ENCODE data around the gene IFNAR1. TPM values are rescaled to one million over a fixed set of nuclear protein-coding genes. Genes with fewer than 3 reads are reported as not detected.

IFNAR1 gene
- total RNA-seq, 1 experiment from 2014 or later: 20.5 TPM

GRCh38 chr21:33296156-33296555 lies 28.6 kb upstream of the IFNAR1 start:
- H3K27me3 ChIP-seq (ENCODE audit: insufficient read depth, low read length): no peaks in the 10 kb centered on the region
- H3K4me3 ChIP-seq (replicated peaks in 1 of 2; ENCODE audit: low read depth in 1 of 2, low read length in 2 of 2): no peak overlapping the region
- no TSS peak for BruUV-seq (replicated peaks)
- H2AFZ ChIP-seq (ENCODE audit: low read depth, low read length, poor library complexity, severe bottlenecking): no peak overlapping the region
- H3K4me2 ChIP-seq (ENCODE audit: low read length): no peak overlapping the region
- POLR2A ChIA-PET: no interaction called here
- H3K27ac ChIP-seq (ENCODE audit: low read depth, low read length): no peak overlapping the region
- intact Hi-C loops (cut with micrococcal nuclease): no loop called here
- CTCF ChIA-PET: no interaction called here
- no peaks in the 10 kb centered on the region for H4K20me1 ChIP-seq (ENCODE audit: insufficient read depth)
- H3K4me1 ChIP-seq (ENCODE audit: control insufficient read depth in 1 of 2, insufficient read depth in 2 of 2, low read length in 2 of 2): peaks cover 0 to 8% of the 10 kb centered on the region in 2 experiments; a peak in 1 of 4 replicates
- DNase-seq (ENCODE audit: low read depth, low spot score) (no peak), ATAC-seq (no peak)
- no peaks in the 10 kb centered on the region for H3K79me2 ChIP-seq (ENCODE audit: insufficient read depth, low read length)
- H3K9me2 ChIP-seq (ENCODE audit: insufficient read depth): no peaks in the 10 kb centered on the region
- TF ChIP-seq ZNF274 (IDR thresholded peaks at IDR 0.05; ENCODE audit: low read depth, low read length): no peak
- no peaks in the 10 kb centered on the region for H3K9me3 ChIP-seq (ENCODE audit: control insufficient read depth in 1 of 2, insufficient read depth in 1 of 2, low read depth in 1 of 2, low read length in 2 of 2)
- H3K36me3 ChIP-seq (ENCODE audit: control insufficient read depth in 1 of 2, insufficient read depth in 2 of 2, low read length in 2 of 2): no peaks in the 10 kb centered on the region
- RAD21 ChIA-PET (ENCODE audit: low non-redundant PET in 1 of 2, low total read pairs in 2 of 2, uncharacterized antibody in 2 of 2, unreplicated experiment in 2 of 2): no interaction called here
- no peak overlapping the region for H3K9ac ChIP-seq (ENCODE audit: low read length)

DNA sequence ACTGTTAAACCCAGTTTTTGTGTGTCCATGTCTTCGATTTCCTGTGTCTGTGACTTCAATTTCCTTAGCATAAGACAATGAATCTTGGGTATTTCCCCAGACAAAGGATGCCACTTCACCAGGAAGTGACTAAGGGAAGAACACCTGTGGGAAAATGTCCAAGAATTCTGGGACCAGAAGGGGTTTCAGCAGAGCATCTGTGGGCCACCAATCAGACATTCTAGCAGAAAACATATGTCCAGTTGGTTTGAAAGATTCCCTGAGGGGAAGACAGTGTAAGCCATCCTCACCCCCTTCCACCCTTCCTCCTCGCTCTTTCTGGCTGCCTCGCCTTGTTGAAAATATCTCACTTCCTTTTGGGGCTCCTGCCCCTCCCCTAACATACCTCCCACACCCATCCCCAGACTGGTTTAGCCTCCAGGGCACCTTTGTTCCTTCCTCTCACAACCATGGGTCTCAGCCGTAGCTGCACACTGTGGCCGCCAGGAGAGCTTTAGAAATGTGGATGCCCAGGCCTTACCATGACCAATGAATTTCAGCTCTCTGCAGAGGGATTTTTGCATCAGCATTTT lies 25.5 kb upstream of the IFNAR1 start:
- intact Hi-C loops (cut with micrococcal nuclease): no loop called here
- H3K36me3 ChIP-seq (ENCODE audit: control insufficient read depth in 1 of 2, insufficient read depth in 2 of 2, low read length in 2 of 2): no peaks in the 10 kb centered on the region
- no peak for DNase-seq (ENCODE audit: low read depth, low spot score)
- H2AFZ ChIP-seq (ENCODE audit: low read depth, low read length, poor library complexity, severe bottlenecking): no peak overlapping the region
- no peaks in the 10 kb centered on the region for H3K9me3 ChIP-seq (ENCODE audit: control insufficient read depth in 1 of 2, insufficient read depth in 1 of 2, low read depth in 1 of 2, low read length in 2 of 2)
- no peak for ATAC-seq
- H3K27ac ChIP-seq (ENCODE audit: low read depth, low read length): no peak overlapping the region
- no peak overlapping the region for H3K4me2 ChIP-seq (ENCODE audit: low read length)
- ChIA-PET RAD21 (ENCODE audit: low non-redundant PET in 1 of 2, low total read pairs in 2 of 2, uncharacterized antibody in 2 of 2, unreplicated experiment in 2 of 2) (no interaction called here), CTCF (no interaction called here), POLR2A (no interaction called here)
- no peak overlapping the region for H3K9ac ChIP-seq (ENCODE audit: low read length)
- no peaks in the 10 kb centered on the region for H4K20me1 ChIP-seq (ENCODE audit: insufficient read depth)
- no peaks in the 10 kb centered on the region for H3K79me2 ChIP-seq (ENCODE audit: insufficient read depth, low read length)
- TF ChIP-seq YY1 (IDR thresholded peaks at IDR 0.05; ENCODE audit: extremely low read depth, insufficient replicate concordance, low read depth, low read length): no peak
- TF ChIP-seq CTCF (IDR thresholded peaks at IDR 0.05 in 2 of 3, conservative IDR thresholded peaks at IDR 0.05 in 1 of 3; ENCODE audit: borderline replicate concordance in 1 of 3, insufficient read depth in 1 of 3, low read depth in 2 of 3, low read length in 2 of 3): no peak
- no peak for TF ChIP-seq POLR2A (IDR thresholded peaks at IDR 0.05; ENCODE audit: borderline replicate concordance, extremely low read depth, insufficient read depth, insufficient read length)
- no peak for TF ChIP-seq SRF (IDR thresholded peaks at IDR 0.05; ENCODE audit: low read depth)
- no peak for TF ChIP-seq FOSL1 (IDR thresholded peaks at IDR 0.05; ENCODE audit: low read depth)
- TF ChIP-seq REST (IDR thresholded peaks at IDR 0.05; ENCODE audit: low read depth): no peak
- no peak for TF ChIP-seq SP1 (IDR thresholded peaks at IDR 0.05; ENCODE audit: low read depth)
- no peak for TF ChIP-seq EGR1 (IDR thresholded peaks at IDR 0.05; ENCODE audit: low read depth)
- H3K27me3 ChIP-seq (ENCODE audit: insufficient read depth, low read length): no peaks in the 10 kb centered on the region
- peaks cover 0 to 8% of the 10 kb centered on the region in 2 experiments; a peak in 1 of 4 replicates for H3K4me1 ChIP-seq (ENCODE audit: control insufficient read depth in 1 of 2, insufficient read depth in 2 of 2, low read length in 2 of 2)
- H3K4me3 ChIP-seq (replicated peaks in 1 of 2; ENCODE audit: low read depth in 1 of 2, low read length in 2 of 2): no peak overlapping the region
- no peaks in the 10 kb centered on the region for H3K9me2 ChIP-seq (ENCODE audit: insufficient read depth)
- BruUV-seq (replicated peaks): no TSS peak
